Calu3 (cell line): ENCODE data around the gene CD9. TPM values are rescaled to one million over a fixed set of nuclear protein-coding genes. Genes with fewer than 3 reads are reported as not detected.

Experiments
- BruUV-seq: library from RNA; stranded (reverse); fragments of 400-500 nt; replicated peaks from 2 replicates; lab custom pipeline; 2021; lab: Mats Ljungman, UMichigan
- CTCF ChIA-PET: fragments of 300-600 bp; sonication (Branson Sonifier 250); formaldehyde crosslinking; loops from one replicate; lab custom pipeline; 2022; ENCODE audit warnings: antibody characterized with exemption; lab: Charles Lee
- DNase-seq: peaks from one replicate; pipeline ENCODE4 v3.0.0; 2022
- H3K27ac Mint-ChIP-seq: one replicate; pipeline ENCODE4 v1.8.0; 2022; ENCODE audit warnings: mixed read lengths; ENCODE audit not compliant: unreplicated experiment
- H3K27me3 Mint-ChIP-seq: one replicate; pipeline ENCODE4 v1.8.0; 2022; ENCODE audit warnings: mixed read lengths; ENCODE audit not compliant: unreplicated experiment
- H3K36me3 Mint-ChIP-seq: one replicate; pipeline ENCODE4 v1.8.0; 2022; ENCODE audit warnings: mild to moderate bottlenecking, moderate library complexity, mixed read lengths; ENCODE audit not compliant: insufficient read depth, unreplicated experiment
- H3K4me1 Mint-ChIP-seq: one replicate; pipeline ENCODE4 v1.8.0; 2022; ENCODE audit warnings: mild to moderate bottlenecking, low read depth, mixed read lengths; ENCODE audit not compliant: unreplicated experiment
- H3K4me3 Mint-ChIP-seq: one replicate; pipeline ENCODE4 v1.8.0; 2022; ENCODE audit warnings: mild to moderate bottlenecking, low read depth, moderate library complexity, mixed read lengths; ENCODE audit not compliant: unreplicated experiment
- H3K9me3 Mint-ChIP-seq: one replicate; pipeline ENCODE4 v1.8.0; 2022; ENCODE audit warnings: low read depth, mixed read lengths; ENCODE audit not compliant: unreplicated experiment
- intact Hi-C: fragments of 100-400 bp; cut with micrococcal nuclease; formaldehyde crosslinking; loops from one replicate; pipeline ENCODE4 v1.10.0; 2022; ENCODE audit not compliant: unreplicated experiment
- total RNA-seq: library from RNA; stranded (reverse); gene quantifications from 2 replicates; pipeline ENCODE4 v1.2.3, GENCODE V29; 2022
- TF ChIP-seq, protein P1 (sequence below): fragments of 200-600 bp; IDR thresholded peaks from one replicate; pipeline ENCODE4 v1.8.0; 2022; ENCODE audit warnings: antibody characterized with exemption; ENCODE audit not compliant: unreplicated experiment

Gene CD9
- total RNA-seq, 1 experiment from 2014 or later: 128 TPM

DNA sequence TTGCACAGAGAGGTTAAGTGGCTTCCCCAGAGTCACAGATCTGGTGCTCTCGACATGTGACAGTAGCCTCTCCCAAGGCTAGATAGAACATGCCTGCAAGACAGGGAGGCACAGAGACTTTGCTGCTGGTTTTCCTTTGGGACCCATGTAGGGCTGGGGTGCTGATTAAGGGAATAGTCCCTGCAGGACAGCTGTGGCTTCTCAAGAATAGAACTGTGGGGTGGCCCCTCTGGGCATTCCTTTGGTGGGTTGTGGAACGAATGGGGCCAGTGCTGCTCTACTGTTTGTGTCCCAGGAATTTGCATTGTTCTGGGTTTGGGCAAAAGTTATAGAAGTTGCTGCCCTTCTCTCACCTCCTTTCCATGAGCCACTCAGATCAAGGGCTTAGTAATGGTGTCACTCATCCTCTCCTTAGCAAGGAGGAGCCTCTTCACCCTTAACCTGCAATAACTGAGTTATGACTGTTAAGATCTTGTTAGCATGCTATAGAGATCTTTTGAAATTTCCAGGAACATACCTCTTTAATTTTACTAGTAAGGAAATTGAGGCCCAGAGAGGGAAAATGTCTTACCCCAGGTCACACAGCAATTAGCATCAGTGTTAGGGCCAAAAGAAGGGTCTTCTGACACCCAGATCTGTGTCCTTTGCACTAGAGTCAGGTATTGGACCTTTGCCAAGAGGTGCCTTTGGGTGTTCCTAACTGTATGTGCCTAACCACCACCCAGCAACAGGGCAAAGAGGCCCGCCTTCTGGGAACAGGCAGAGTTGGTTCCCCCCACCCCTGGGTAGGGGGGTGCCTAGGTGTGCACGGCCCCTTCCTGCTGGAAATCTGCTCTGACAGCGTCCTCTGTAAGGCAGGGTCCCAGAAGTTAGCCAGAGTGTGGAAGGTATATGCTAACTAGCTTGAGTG is 31.4 kb downstream of the CD9 start:
- Mint-ChIP-seq H3K27me3 (no peaks in the 10 kb centered on the region), H3K36me3 (peaks cover 18% of the 10 kb centered on the region), H3K4me3 (no peak overlapping the region), H3K9me3 (no peaks in the 10 kb centered on the region), H3K4me1 (no peaks in the 10 kb centered on the region), H3K27ac (no peak overlapping the region)
- CTCF ChIA-PET: no interaction called here
- DNase-seq: no peak
- intact Hi-C loops: no loop called here
- no TSS peak for BruUV-seq
- TF ChIP-seq, protein P1, sequence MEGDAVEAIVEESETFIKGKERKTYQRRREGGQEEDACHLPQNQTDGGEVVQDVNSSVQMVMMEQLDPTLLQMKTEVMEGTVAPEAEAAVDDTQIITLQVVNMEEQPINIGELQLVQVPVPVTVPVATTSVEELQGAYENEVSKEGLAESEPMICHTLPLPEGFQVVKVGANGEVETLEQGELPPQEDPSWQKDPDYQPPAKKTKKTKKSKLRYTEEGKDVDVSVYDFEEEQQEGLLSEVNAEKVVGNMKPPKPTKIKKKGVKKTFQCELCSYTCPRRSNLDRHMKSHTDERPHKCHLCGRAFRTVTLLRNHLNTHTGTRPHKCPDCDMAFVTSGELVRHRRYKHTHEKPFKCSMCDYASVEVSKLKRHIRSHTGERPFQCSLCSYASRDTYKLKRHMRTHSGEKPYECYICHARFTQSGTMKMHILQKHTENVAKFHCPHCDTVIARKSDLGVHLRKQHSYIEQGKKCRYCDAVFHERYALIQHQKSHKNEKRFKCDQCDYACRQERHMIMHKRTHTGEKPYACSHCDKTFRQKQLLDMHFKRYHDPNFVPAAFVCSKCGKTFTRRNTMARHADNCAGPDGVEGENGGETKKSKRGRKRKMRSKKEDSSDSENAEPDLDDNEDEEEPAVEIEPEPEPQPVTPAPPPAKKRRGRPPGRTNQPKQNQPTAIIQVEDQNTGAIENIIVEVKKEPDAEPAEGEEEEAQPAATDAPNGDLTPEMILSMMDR: no peak

DNA sequence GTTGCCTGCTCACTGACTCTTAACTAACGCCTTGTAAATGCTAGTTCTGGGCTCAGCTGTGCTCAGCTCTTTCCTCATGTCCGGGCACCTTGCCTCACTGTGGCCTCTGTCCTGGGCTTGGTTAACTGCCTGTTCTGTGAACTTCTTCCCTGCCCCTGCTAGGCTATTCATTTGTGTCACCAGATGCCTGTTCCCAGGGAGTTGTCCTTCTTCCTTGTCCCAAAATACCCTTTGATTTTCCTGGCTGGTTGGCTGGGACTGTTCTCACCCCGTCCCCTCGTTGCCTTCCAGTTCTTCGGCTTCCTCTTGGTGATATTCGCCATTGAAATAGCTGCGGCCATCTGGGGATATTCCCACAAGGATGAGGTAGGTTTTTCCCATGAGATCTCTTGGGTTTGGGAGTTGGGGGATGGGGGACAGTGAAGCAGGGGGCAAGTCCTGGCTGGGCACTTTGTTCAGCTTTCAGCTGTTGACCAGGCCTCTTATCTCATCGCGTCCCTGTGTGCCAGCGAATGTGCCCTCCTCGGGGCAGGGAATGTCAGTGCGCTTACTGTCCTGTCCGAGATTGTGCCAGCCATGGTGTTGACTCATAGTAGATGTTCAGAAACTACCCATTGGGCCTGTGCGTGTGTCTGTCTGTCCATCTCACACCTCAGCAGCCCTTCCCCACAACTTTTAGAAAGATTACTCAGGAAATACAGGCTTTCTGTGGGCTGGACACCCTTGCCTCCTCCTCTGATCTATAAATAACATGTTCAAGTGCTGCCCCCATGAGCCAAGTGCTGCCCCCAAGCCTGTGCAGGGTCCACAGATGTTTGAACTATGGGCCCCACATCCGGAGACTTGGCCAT is 33.1 kb downstream of the CD9 start:
- Mint-ChIP-seq H3K27me3 (no peaks in the 10 kb centered on the region), H3K4me1 (no peaks in the 10 kb centered on the region), H3K27ac (no peak overlapping the region), H3K4me3 (no peak overlapping the region), H3K36me3 (peaks cover 14% of the 10 kb centered on the region), H3K9me3 (no peaks in the 10 kb centered on the region)
- TF ChIP-seq, protein P1: no peak
- CTCF ChIA-PET: no interaction called here
- BruUV-seq: no TSS peak
- intact Hi-C loops: no loop called here
- no peak for DNase-seq

DNA sequence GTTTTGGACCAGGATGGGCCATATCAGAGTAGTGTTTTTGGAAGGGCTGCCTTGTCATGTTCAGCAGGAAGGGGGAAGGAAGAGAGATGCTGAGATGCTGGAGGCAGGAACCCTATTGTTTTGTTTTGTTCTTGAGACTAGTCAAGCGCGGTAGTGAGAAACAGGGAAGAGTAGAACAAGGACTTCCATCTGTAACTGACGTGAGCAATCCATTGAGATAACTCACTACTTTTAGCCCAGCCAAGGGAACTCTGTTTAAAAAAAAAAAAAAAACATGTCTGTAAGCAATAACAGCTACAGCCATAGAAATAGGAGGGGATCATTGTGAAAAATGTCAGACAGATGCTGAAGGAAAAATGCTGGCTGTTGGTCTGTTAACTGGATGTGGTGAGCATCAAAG is 34.0 kb downstream of the CD9 start:
- no peak overlapping the region for H3K27ac Mint-ChIP-seq
- H3K4me1 Mint-ChIP-seq: no peaks in the 10 kb centered on the region
- H3K4me3 Mint-ChIP-seq: no peak overlapping the region
- no peaks in the 10 kb centered on the region for H3K9me3 Mint-ChIP-seq
- no TSS peak for BruUV-seq
- TF ChIP-seq, protein P1: no peak
- DNase-seq: no peak
- no peaks in the 10 kb centered on the region for H3K27me3 Mint-ChIP-seq
- H3K36me3 Mint-ChIP-seq: peaks cover 14% of the 10 kb centered on the region
- CTCF ChIA-PET: no interaction called here
- intact Hi-C loops: no loop called here

DNA sequence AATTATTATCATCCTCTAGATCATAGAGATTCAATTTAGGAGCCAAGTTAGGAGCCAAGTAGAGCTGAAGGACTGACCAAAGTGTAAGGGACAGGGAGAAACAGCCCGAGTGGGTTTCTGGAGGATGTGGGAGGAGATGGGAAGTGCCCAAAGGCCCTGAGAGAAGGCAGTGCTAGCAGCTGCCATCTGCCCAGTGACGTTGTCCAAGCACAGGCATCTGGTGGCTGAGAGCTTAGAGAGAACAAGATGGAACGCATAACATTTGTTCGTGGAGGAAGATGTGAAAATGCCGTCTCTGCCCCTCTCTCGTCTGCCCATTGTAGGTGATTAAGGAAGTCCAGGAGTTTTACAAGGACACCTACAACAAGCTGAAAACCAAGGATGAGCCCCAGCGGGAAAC is 34.7 kb downstream of the CD9 start:
- TF ChIP-seq, protein P1: no peak
- no peak for DNase-seq
- Mint-ChIP-seq H3K9me3 (no peaks in the 10 kb centered on the region), H3K27ac (no peak overlapping the region), H3K36me3 (peaks cover 14% of the 10 kb centered on the region), H3K4me1 (no peaks in the 10 kb centered on the region), H3K4me3 (no peak overlapping the region), H3K27me3 (no peaks in the 10 kb centered on the region)
- intact Hi-C loops: no loop called here
- CTCF ChIA-PET: no interaction called here
- no TSS peak for BruUV-seq
